DND-41 (cell line): ENCODE data around the gene MAP7D3.
"Not testable (repeated sequence)": the region's sequence is repeated elsewhere in the genome, so short reads cannot be mapped to it uniquely, and the experiment has no call there.

ENCODE experiments used
- CTCF ChIP-seq: IDR thresholded peaks from 2 replicates; pipeline ENCODE4 v1.5.1; 2012; ENCODE audit warnings: borderline replicate concordance, low read length, moderate library complexity, mild to moderate bottlenecking; ENCODE audit not compliant: poor library complexity, severe bottlenecking; ENCODE audit errors: extremely low read depth
- EZH2 ChIP-seq: IDR thresholded peaks from 3 replicates; pipeline ENCODE4 v1.6.1; 2012; ENCODE audit warnings: borderline replicate concordance, low read depth, mild to moderate bottlenecking, moderate library complexity, low read length, inconsistent platforms; ENCODE audit not compliant: severe bottlenecking

GRCh38 chrX:136167989-136168388, 83.2 kb downstream of the MAP7D3 start:
- TF ChIP-seq EZH2, CTCF: not testable (repeated sequence)
